SJCRH30 (cell line): Measurements from ENCODE around the gene TMX3. TPM values are rescaled to one million over a fixed set of nuclear protein-coding genes. Genes with fewer than 3 reads are reported as not detected.

Experiments used
- DNase-seq, 2 experiments: peaks; one replicate each; pipeline ENCODE4 v3.0.0-alpha.2; 2015 to 2020
- H3K27ac ChIP-seq: fragments of 250-450 bp; sonication (Bioruptor Pico); 2 replicates; pipeline ENCODE4 v1.5.1; 2020; ENCODE audit warnings: mild to moderate bottlenecking, moderate library complexity
- H3K27me3 ChIP-seq: fragments of 250-450 bp; sonication (Bioruptor Pico); 2 replicates; pipeline ENCODE4 v1.5.1; 2020; ENCODE audit warnings: mild to moderate bottlenecking, moderate library complexity
- H3K36me3 ChIP-seq: fragments of 250-450 bp; sonication (Bioruptor Pico); 2 replicates; pipeline ENCODE4 v1.5.1; 2020; ENCODE audit warnings: mild to moderate bottlenecking, moderate library complexity
- H3K4me1 ChIP-seq: fragments of 250-450 bp; sonication (Bioruptor Pico); 2 replicates; pipeline ENCODE4 v1.5.1; 2020; ENCODE audit warnings: mild to moderate bottlenecking, moderate library complexity
- H3K4me3 ChIP-seq: fragments of 250-450 bp; sonication (Bioruptor Pico); 2 replicates; pipeline ENCODE4 v1.5.1; 2020; ENCODE audit warnings: mild to moderate bottlenecking, moderate library complexity
- H3K9me3 ChIP-seq: fragments of 250-450 bp; sonication (Bioruptor Pico); replicated peaks from 2 replicates; pipeline ENCODE4 v1.5.1; 2020; ENCODE audit warnings: mild to moderate bottlenecking, moderate library complexity
- total RNA-seq: library from RNA; depleted of rRNA; stranded (reverse); fragments of >200 nt; shearing (Covaris generic); gene quantifications from 2 replicates; pipeline ENCODE4 v1.2.3, GENCODE V29; 2014; rRNA removed

Gene TMX3
- total RNA-seq: 43.1 and 43.6 TPM in 2 replicates

- Histone ChIP-seq H3K9me3 (no peaks in the 10 kb centered on the region), H3K27me3 (no peaks in the 10 kb centered on the region), H3K36me3 (peaks cover 21% of the 10 kb centered on the region; the same call in 1 of the 2 replicates), H3K4me3 (peak within 1 kb of the TSS; percentile 90), H3K27ac (peak within 1 kb of the TSS; percentile 75), H3K4me1 (no peaks in the 10 kb centered on the region)
- DNase-seq: peak; percentile 85 to 89
These were observed at the start of gene TMX3 for GRCh38 chr18:68714712-68715496. TMX3 (minus strand) TSS chr18:68715108; CDS start chr18:68714981, 127 bp downstream.

GRCh38 chr18:68764016-68764415, 49.1 kb upstream of the TMX3 start:
- Histone ChIP-seq H3K27me3 (no peaks in the 10 kb centered on the region), H3K4me3 (no peak overlapping the region), H3K9me3 (no peaks in the 10 kb centered on the region), H3K36me3 (no peaks in the 10 kb centered on the region), H3K27ac (no peak overlapping the region), H3K4me1 (no peaks in the 10 kb centered on the region)
- no peak for DNase-seq

DNA sequence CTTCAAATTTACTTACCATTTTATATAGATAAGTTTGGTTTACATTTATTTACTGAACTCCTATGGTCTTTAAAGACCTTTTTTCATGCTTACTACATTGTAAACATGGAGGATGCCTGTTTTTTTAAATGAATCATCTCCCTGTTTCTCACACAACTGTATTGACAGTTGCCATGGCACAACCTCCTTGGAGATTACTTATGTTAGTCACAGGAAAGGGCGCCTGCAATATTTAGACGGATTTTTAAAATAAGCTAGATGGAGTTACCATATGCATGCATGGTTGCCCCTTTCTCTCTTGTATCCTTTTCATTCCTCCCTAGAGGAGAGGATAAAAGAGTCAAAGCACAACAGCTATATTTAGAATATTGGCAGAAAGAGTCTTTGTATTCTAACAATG, 48.2 kb upstream of the TMX3 start:
- Histone ChIP-seq H3K4me3 (no peak overlapping the region), H3K9me3 (no peaks in the 10 kb centered on the region)

DNA sequence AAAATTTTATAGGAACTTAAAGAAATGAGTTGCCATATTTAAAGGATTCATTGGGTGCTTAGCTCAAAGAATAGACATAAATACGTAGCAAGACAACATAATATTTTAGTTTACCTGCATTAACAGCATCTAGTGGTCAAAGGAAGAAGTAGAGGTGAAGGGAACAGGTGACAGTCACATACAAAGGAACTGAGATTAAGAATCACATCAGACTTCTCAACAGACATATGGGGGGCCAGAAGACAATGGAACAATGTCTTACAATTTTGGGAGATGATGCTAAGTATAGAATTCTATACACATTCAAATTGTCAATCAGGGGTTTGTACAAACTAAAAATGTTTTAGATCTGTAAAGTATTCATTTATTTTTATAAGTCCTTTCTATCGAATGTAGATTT, 44.4 kb upstream of the TMX3 start:
- Histone ChIP-seq H3K36me3 (no peaks in the 10 kb centered on the region), H3K27me3 (no peaks in the 10 kb centered on the region), H3K9me3 (no peaks in the 10 kb centered on the region), H3K4me1 (no peaks in the 10 kb centered on the region), H3K4me3 (no peak overlapping the region), H3K27ac (no peak overlapping the region)
- no peak for DNase-seq

More for the DNA sequence above, 48.2 kb upstream of the TMX3 start:
- no peaks in the 10 kb centered on the region for H3K27me3 ChIP-seq
- DNase-seq: no peak
- H3K4me1 ChIP-seq: no peaks in the 10 kb centered on the region
- no peak overlapping the region for H3K27ac ChIP-seq
- no peaks in the 10 kb centered on the region for H3K36me3 ChIP-seq

DNA sequence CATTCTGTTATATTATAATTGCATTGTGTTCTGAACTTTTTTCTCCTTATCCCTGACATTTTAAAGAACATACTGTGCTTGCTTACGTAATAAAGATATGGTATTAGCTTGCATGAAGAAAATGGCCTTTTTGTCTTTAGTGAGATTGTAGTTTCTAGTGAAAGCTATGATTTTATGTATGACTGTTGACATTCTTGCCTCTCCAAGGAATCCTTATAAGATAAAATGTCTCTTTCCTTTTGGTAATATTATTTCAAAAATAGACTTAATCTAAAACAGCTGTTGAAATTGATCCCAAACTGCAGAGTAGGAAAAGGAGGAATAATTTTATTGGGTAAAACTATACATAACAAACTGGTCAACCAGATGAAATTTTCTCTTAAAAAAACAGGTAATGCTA, 42.2 kb upstream of the TMX3 start:
- DNase-seq: no peak

GRCh38 chr18:68742206-68742605, 27.3 kb upstream of the TMX3 start:
- H3K27ac ChIP-seq: no peak overlapping the region
- no peaks in the 10 kb centered on the region for H3K4me1 ChIP-seq
- H3K36me3 ChIP-seq: no peaks in the 10 kb centered on the region
- DNase-seq: no peak
- no peaks in the 10 kb centered on the region for H3K9me3 ChIP-seq
- no peak overlapping the region for H3K4me3 ChIP-seq
- no peaks in the 10 kb centered on the region for H3K27me3 ChIP-seq

More for the DNA sequence above, 42.2 kb upstream of the TMX3 start:
- Histone ChIP-seq H3K27ac (no peak overlapping the region), H3K9me3 (no peaks in the 10 kb centered on the region), H3K4me1 (no peaks in the 10 kb centered on the region), H3K4me3 (no peak overlapping the region), H3K27me3 (no peaks in the 10 kb centered on the region), H3K36me3 (no peaks in the 10 kb centered on the region)

GRCh38 chr18:68740966-68741365, 26.1 kb upstream of the TMX3 start:
- no peaks in the 10 kb centered on the region for H3K36me3 ChIP-seq
- DNase-seq: no peak
- no peaks in the 10 kb centered on the region for H3K27me3 ChIP-seq
- no peaks in the 10 kb centered on the region for H3K4me1 ChIP-seq
- H3K27ac ChIP-seq: no peak overlapping the region
- H3K4me3 ChIP-seq: no peak overlapping the region
- no peaks in the 10 kb centered on the region for H3K9me3 ChIP-seq

DNA sequence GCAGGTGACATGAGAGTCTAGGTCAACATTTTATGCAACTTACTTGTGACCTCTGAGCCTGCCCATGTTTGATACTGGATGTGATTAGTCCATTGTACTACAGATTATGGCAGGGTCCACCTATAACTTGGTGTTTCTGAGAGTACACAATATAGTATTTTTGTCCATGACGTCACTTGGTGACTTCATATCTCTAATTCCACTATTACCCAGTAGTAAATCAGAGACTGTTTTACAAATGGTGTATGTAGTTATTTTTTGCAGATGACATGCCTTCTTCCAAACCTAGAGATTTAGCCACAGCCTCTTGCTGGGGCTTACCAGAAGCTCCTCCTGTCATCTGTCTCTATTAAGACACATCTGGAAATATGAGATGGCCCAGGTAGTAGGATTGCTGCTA, 24.6 kb upstream of the TMX3 start:
- Histone ChIP-seq H3K4me1 (no peaks in the 10 kb centered on the region), H3K4me3 (no peak overlapping the region), H3K27me3 (no peaks in the 10 kb centered on the region), H3K36me3 (no peaks in the 10 kb centered on the region), H3K9me3 (no peaks in the 10 kb centered on the region), H3K27ac (no peak overlapping the region)
- DNase-seq: no peak

- H3K9me3 ChIP-seq: no peaks in the 10 kb centered on the region
- H3K4me3 ChIP-seq: no peak overlapping the region
- H3K36me3 ChIP-seq: no peaks in the 10 kb centered on the region
- DNase-seq: no peak
- no peaks in the 10 kb centered on the region for H3K4me1 ChIP-seq
- H3K27me3 ChIP-seq: no peaks in the 10 kb centered on the region
- no peak overlapping the region for H3K27ac ChIP-seq
These were observed 23.7 kb upstream of the TMX3 start for GRCh38 chr18:68738564-68738963.

DNA sequence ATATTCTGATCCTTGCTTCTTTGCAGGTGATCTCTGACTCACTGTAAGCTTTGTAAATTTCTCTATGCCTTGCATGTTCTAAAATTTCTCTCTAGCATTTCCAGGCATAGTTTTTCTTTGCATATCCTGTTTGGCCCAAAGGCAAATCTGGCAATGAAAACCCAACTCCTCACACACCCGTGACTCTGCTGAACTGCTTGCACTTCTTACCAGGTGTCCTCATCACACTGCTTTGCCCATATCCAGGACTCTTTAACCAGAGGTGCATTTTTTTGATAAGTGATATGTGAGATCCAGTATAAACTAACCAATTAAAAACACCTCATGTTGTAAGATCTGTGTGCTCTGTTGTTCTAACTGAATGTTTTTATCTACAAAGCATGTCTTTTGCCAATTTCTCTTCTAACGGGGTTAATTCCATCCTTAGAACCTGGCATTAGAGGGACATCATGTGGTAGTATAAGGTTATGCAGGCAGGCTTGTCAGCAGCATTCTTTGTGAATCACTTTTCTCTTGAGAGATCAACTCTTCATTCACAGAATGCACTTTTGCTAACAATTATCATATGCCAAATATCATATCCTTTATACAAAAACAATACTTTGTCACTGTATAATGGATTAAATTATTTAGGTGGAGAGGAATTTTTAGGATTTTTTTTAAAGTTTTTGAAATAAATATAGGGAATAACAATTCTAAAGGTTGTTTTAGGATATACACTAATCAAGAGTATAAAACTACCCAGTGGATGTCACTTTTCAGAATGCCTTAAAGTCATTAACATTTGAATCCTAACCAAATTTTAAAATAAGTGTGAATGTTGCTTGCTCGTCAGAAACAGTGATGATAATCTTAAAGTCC, 20.8 kb upstream of the TMX3 start:
- Histone ChIP-seq H3K9me3 (no peaks in the 10 kb centered on the region), H3K27ac (no peak overlapping the region), H3K4me1 (no peaks in the 10 kb centered on the region), H3K27me3 (no peaks in the 10 kb centered on the region), H3K4me3 (no peak overlapping the region), H3K36me3 (no peaks in the 10 kb centered on the region)
- peak in 1 of 2 experiments; percentile 66 for DNase-seq

DNA sequence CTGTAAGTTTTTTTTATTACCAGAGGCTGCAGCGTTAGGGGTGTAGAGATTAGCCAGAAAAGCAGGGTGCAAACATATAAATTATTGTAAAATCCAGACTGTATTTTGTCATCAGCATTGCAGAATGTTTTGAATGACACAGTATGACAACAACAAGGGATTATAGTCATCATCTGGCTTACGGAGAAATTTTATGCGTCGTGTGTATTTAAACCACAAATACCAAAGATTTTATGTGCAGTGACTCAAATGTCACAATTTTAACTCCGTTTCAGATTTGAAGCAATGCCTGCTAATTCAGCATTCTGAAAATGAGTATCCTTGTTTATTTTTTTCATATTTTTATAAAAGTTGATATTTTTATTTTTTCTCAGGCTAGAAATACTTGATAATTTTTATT, 19.4 kb upstream of the TMX3 start:
- Histone ChIP-seq H3K27ac (no peak overlapping the region), H3K36me3 (no peaks in the 10 kb centered on the region), H3K27me3 (no peaks in the 10 kb centered on the region), H3K4me3 (no peak overlapping the region), H3K9me3 (no peaks in the 10 kb centered on the region), H3K4me1 (no peaks in the 10 kb centered on the region)
- DNase-seq: no peak

GRCh38 chr18:68733707-68734106, 18.8 kb upstream of the TMX3 start:
- H3K4me1 ChIP-seq: no peaks in the 10 kb centered on the region
- no peak overlapping the region for H3K4me3 ChIP-seq
- DNase-seq: peak in 1 of 2 experiments; percentile 5
- no peaks in the 10 kb centered on the region for H3K9me3 ChIP-seq
- no peaks in the 10 kb centered on the region for H3K27me3 ChIP-seq
- no peaks in the 10 kb centered on the region for H3K36me3 ChIP-seq
- no peak overlapping the region for H3K27ac ChIP-seq

DNA sequence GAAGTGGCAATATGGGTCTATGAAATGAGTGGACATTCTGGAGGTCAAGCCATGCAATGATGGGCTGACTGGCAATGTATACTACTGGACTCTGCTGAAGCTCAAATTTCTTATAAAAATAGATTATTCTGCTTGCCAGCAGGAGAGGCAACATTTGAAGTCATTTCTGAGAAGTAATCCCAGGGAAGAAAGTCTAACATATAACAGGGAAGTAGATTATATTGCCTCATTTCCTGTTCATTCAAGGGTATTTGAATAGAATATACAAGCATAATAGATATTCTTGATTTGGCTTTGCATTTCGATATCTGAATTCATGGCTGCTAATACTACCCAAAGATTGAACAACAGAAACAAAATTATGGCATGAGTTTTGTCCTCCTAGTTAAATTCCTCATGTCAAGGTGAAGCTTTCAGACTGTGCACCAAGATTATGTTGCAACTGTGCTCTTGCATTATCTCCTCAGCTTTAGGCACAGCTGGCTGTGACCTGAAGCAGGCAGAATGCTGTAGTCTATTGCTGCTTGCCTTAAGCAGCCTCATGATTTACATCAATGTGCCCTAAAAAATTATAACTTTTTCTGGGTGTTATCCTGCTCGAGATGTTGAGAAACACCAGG, 13.3 kb upstream of the TMX3 start:
- Histone ChIP-seq H3K36me3 (no peaks in the 10 kb centered on the region), H3K27ac (no peak overlapping the region), H3K27me3 (no peaks in the 10 kb centered on the region)

GRCh38 chr18:68727506-68727905, 12.6 kb upstream of the TMX3 start:
- H3K4me1 ChIP-seq: no peaks in the 10 kb centered on the region
- H3K27me3 ChIP-seq: no peaks in the 10 kb centered on the region
- no peak overlapping the region for H3K4me3 ChIP-seq
- no peaks in the 10 kb centered on the region for H3K36me3 ChIP-seq
- DNase-seq: no peak
- no peaks in the 10 kb centered on the region for H3K9me3 ChIP-seq
- no peak overlapping the region for H3K27ac ChIP-seq

More for the DNA sequence above, 13.3 kb upstream of the TMX3 start:
- H3K9me3 ChIP-seq: no peaks in the 10 kb centered on the region
- no peaks in the 10 kb centered on the region for H3K4me1 ChIP-seq
- no peak for DNase-seq
- no peak overlapping the region for H3K4me3 ChIP-seq

GRCh38 chr18:68725346-68725745, 10.4 kb upstream of the TMX3 start:
- no peak overlapping the region for H3K27ac ChIP-seq
- H3K9me3 ChIP-seq: no peaks in the 10 kb centered on the region
- no peaks in the 10 kb centered on the region for H3K4me1 ChIP-seq
- DNase-seq: no peak
- no peak overlapping the region for H3K4me3 ChIP-seq
- no peaks in the 10 kb centered on the region for H3K27me3 ChIP-seq
- H3K36me3 ChIP-seq: no peaks in the 10 kb centered on the region
